Thoracic aorta (tissue), 2 donors: ENCODE results near the gene ATF7IP2. TPM values are rescaled to one million over a fixed set of nuclear protein-coding genes. Genes with fewer than 3 reads are reported as not detected.
"Not testable (repeated sequence)": the region's sequence is repeated elsewhere in the genome, so short reads cannot be mapped to it uniquely, and the experiment has no call there.

ENCODE experiments used
- ATAC-seq: fragments of 150-250 bp; one replicate; pipeline ENCODE4 v1.8.0; 2017; ENCODE audit warnings: low read depth; ENCODE audit not compliant: insufficient number of reproducible peaks, low FRiP score
- DNase-seq: peaks from one replicate; pipeline ENCODE4 v3.0.0-alpha.2; 2020; ENCODE audit warnings: low spot score
- H3K27ac ChIP-seq, 2 donors: fragments of 200-600 bp; sonication (generic); 1 replicate in 1 of 2; 2 replicates in 1 of 2; pipeline ENCODE4 v1.5.1; 2016; ENCODE audit warnings: mild to moderate bottlenecking in 2 of 2, moderate library complexity in 2 of 2
- H3K27me3 ChIP-seq: fragments of 200-600 bp; sonication (generic); replicated peaks from 2 replicates; pipeline ENCODE4 v1.6.0; 2016; ENCODE audit warnings: mild to moderate bottlenecking; ENCODE audit not compliant: insufficient read depth
- H3K36me3 ChIP-seq: fragments of 200-600 bp; sonication (generic); one replicate; pipeline ENCODE4 v1.5.1; 2016
- H3K4me1 ChIP-seq, 2 donors: fragments of 200-600 bp; sonication (generic); 1 replicate in 1 of 2; 2 replicates in 1 of 2; pipeline versions ENCODE4 v1.5.1 to v1.6.0; 2016; ENCODE audit warnings: low read depth in 2 of 2, mild to moderate bottlenecking in 1 of 2; ENCODE audit not compliant: control insufficient read depth in 1 of 2
- H3K4me3 ChIP-seq: fragments of 200-600 bp; sonication (generic); 2 replicates; pipeline ENCODE4 v1.5.1; 2016; ENCODE audit warnings: mild to moderate bottlenecking
- H3K9me3 ChIP-seq: fragments of 200-600 bp; sonication (generic); 2 replicates; pipeline ENCODE4 v1.5.1; 2016
- total RNA-seq, 2 donors: library from RNA; depleted of rRNA; stranded (reverse); fragments of >200 nt; gene quantifications; one replicate each; pipeline versions ENCODE4 v1.1.0 to v1.2.3, GENCODE V29; 2016
- TF ChIP-seq, protein P1 (sequence below): fragments of 200-600 bp; sonication (generic); IDR thresholded peaks from one replicate; pipeline ENCODE4 v1.5.1; 2019; ENCODE audit warnings: antibody characterized with exemption

ATF7IP2 gene
- total RNA-seq, 2 donors from 2014 or later = 7.2 to 15.8 TPM

DNA sequence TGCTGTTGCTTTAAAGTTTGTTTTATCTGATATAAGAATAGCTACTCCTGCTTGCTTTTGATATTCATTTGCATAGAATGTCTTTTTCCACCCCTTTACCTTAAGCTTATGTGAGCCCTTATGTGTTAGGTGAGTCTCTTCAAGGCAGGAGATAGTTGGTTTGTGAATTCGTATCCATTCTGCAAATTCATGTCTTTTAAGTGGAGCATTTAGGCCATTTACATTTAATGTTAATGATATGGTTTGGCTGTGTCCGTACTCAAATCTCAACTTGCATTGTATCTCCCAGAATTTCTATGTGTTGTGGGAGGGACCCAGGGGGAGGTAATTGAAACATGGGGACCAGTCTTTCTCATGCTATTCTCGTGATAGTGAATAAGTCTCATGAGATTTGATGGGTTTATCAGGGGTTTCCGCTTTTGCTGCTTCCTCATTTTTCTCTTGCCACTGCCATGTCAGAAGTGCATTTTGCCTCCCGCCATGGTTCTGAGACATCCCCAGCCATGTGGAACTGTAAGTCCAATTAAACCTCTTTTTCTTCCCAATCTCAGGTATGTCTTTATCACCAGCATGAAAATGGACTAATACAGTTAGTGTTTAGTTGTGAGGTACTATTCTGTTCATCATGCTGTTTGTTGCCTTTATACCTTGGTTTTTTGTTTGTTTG is 27.2 kb downstream of the ATF7IP2 start:
- no peak for ATAC-seq
- TF ChIP-seq, protein P1, sequence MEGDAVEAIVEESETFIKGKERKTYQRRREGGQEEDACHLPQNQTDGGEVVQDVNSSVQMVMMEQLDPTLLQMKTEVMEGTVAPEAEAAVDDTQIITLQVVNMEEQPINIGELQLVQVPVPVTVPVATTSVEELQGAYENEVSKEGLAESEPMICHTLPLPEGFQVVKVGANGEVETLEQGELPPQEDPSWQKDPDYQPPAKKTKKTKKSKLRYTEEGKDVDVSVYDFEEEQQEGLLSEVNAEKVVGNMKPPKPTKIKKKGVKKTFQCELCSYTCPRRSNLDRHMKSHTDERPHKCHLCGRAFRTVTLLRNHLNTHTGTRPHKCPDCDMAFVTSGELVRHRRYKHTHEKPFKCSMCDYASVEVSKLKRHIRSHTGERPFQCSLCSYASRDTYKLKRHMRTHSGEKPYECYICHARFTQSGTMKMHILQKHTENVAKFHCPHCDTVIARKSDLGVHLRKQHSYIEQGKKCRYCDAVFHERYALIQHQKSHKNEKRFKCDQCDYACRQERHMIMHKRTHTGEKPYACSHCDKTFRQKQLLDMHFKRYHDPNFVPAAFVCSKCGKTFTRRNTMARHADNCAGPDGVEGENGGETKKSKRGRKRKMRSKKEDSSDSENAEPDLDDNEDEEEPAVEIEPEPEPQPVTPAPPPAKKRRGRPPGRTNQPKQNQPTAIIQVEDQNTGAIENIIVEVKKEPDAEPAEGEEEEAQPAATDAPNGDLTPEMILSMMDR = no peak
- H3K36me3 ChIP-seq = no peaks in the 10 kb centered on the region
- no peaks in the 10 kb centered on the region for H3K27me3 ChIP-seq
- no peak overlapping the region for H3K4me3 ChIP-seq
- H3K4me1 ChIP-seq = no peaks in the 10 kb centered on the region
- peaks cover 52% of the 10 kb centered on the region for H3K9me3 ChIP-seq
- DNase-seq = no peak
- no peak overlapping the region for H3K27ac ChIP-seq

DNA sequence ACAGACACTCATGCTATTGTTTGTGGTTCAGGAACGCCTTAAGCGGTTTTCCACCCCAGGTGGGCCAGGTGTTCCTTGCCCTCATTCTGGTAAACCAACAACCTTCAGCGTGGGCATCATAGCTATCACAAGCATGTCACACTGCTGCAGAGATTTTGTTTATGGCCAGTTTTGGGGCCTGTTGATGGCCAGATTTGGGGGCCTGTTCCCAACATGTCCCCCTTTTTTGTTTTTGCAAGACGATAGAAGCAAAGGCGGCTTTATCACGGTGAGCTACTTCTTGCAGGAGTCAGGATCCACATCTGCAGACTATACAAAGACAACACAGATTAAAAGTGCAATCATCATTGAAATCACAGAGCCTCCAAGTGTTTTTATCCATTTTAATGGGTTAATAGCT is 32.3 kb downstream of the ATF7IP2 start:
- H3K27ac ChIP-seq, ATAC-seq, H3K4me3 ChIP-seq, H3K4me1 ChIP-seq, DNase-seq, H3K27me3 ChIP-seq, H3K36me3 ChIP-seq: not testable (repeated sequence)
- H3K9me3 ChIP-seq = peaks cover 30% of the 10 kb centered on the region

DNA sequence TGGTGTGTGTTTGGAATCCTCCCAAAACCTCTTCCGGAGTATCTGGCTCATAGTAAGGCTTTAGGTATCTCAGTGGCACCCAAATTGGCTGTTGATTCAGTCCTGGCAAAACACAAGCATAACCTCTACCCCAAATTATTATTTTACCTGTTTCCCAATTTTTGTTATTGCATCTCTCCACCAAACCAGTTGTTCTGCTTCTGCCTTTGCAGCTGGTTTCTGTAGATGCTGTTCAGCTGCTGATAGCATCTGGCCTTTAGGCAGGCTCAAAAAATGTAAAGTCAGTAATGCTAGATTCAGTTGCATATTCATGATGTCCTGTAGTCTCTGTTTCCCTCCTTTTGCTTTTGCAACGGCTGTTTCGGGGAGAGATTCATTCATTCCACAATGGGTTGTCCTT is 33.8 kb downstream of the ATF7IP2 start:
- DNase-seq (no peak), ATAC-seq (no peak)
- Histone ChIP-seq H3K36me3 (no peaks in the 10 kb centered on the region), H3K4me3 (no peak overlapping the region), H3K9me3 (peaks cover 27% of the 10 kb centered on the region), H3K27ac (no peak overlapping the region), H3K4me1 (no peaks in the 10 kb centered on the region), H3K27me3 (no peaks in the 10 kb centered on the region)
- TF ChIP-seq, protein P1 = no peak

DNA sequence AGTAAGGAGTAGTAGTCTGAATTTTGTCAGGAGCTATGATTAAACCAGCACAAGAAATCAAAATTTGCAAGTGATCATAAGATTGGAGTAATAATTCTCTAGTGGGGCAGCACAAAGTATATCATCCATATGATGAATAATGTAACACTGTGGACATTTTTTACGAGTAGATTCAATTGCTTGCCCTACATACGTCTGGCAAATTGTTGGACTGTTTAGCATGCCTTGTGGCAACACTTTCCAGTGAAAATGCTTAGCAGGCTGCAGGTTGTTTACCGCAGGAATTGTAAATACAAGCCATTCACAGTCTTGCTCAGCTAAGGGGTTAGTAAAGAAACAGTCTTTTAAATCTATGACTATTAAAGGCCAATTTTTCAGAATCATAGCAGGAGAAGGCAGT is 35.7 kb downstream of the ATF7IP2 start:
- DNase-seq (no peak), ATAC-seq (no peak)
- no peaks in the 10 kb centered on the region for H3K27me3 ChIP-seq
- no peak overlapping the region for H3K27ac ChIP-seq
- H3K36me3 ChIP-seq = no peaks in the 10 kb centered on the region
- H3K4me3 ChIP-seq = no peak overlapping the region
- H3K4me1 ChIP-seq = no peaks in the 10 kb centered on the region
- TF ChIP-seq, protein P1 = no peak
- peaks cover 17% of the 10 kb centered on the region for H3K9me3 ChIP-seq

DNA sequence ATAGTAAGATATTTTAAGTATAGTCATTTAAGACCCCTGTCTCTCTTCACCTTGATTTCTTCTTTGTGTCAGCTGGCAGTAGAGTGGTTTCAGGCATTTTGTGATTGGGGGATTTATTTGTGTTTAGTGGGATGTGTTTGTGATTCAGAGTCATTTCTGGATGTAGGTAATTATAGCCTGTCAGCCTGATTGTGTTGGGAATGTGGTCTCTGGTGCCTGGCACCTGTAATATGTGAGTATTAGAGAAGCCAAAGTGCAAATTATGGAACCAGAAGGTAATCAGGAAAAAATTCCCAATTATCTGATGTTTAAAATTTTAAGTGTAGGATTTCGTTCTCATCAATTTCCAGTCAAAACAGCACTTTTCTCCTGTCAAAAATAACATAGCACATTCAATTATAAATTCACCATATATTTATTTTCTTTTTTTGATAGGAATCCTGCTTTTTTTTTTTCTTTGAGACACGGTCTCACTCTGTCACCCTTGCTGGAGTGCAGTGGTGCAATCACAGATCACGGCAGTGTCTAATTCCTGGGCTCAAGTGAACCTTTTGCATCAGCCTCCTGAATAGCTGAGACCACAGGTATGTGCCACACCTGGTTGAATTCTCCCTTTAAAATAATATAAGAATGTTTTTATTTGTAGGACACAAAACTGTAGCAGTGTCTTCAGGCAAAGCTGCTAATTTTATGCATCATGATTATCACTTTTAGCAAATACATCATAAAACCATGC is 42.7 kb downstream of the ATF7IP2 start:
- no peak for ATAC-seq
- H3K36me3 ChIP-seq = no peaks in the 10 kb centered on the region
- H3K4me1 ChIP-seq = no peaks in the 10 kb centered on the region
- DNase-seq = no peak
- no peaks in the 10 kb centered on the region for H3K27me3 ChIP-seq
- no peak overlapping the region for H3K4me3 ChIP-seq
- H3K9me3 ChIP-seq = no peaks in the 10 kb centered on the region
- TF ChIP-seq, protein P1 = no peak
- no peak overlapping the region for H3K27ac ChIP-seq

DNA sequence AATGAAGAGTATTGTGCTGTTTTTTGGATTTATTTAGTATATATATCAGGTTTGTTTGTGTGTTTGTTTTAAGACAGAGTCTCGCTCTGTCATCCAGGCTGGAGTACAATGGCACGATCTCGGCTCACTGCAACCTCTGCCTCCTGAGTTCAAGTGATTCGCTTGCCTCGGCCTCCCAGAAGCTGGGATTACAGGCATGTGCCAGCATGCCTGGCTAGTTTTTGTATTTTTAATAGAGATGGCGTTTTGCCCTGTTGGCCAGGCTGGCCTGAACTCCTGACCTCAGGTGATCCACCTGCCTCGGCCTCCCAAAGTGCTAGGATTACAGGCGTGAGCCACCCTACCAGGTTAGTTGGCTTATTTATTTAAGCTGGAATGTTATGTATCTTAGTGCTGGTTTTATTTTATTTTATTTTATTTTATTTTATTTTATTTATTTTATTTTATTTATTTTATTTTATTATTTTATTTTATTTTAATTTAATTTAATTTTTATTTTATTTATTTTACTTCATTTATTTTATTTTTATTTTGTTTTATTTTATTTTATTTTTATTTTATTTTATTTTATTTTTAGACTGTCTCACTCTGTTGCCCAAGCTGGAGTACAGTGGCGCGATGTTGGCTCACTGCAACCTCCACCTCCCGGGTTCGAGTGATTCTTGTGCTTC is 43.6 kb downstream of the ATF7IP2 start:
- ATAC-seq, H3K27ac ChIP-seq, H3K36me3 ChIP-seq, H3K9me3 ChIP-seq, H3K4me3 ChIP-seq, H3K27me3 ChIP-seq, H3K4me1 ChIP-seq, DNase-seq: not testable (repeated sequence)
